Endothelial cell of umbilical vein (primary cell): ENCODE results near the gene MARK4.

Experiments
- POLR2A ChIP-seq: IDR thresholded peaks from 2 replicates; pipeline ENCODE4 v1.6.1; 2012; ENCODE audit warnings: low read depth, mild to moderate bottlenecking, control low read depth, low read length
- POLR2AphosphoS5 ChIP-seq: IDR thresholded peaks from 2 replicates; pipeline ENCODE4 v1.6.1; 2012; ENCODE audit warnings: low read depth, mild to moderate bottlenecking, control low read depth, low read length, moderate library complexity; ENCODE audit not compliant: insufficient read depth
- TF ChIP-seq, protein P1 (sequence below), 2 donors: IDR thresholded peaks; 1 replicate in 1 of 2; 2 replicates in 1 of 2; pipeline ENCODE4 v1.5.1; 2011; ENCODE audit warnings: low read length in 2 of 2, mild to moderate bottlenecking in 2 of 2, moderate library complexity in 2 of 2, control low read depth in 1 of 2, inconsistent platforms in 1 of 2, low read depth in 1 of 2; ENCODE audit not compliant: insufficient read depth in 1 of 2; ENCODE audit errors: extremely low read depth in 1 of 2

DNA sequence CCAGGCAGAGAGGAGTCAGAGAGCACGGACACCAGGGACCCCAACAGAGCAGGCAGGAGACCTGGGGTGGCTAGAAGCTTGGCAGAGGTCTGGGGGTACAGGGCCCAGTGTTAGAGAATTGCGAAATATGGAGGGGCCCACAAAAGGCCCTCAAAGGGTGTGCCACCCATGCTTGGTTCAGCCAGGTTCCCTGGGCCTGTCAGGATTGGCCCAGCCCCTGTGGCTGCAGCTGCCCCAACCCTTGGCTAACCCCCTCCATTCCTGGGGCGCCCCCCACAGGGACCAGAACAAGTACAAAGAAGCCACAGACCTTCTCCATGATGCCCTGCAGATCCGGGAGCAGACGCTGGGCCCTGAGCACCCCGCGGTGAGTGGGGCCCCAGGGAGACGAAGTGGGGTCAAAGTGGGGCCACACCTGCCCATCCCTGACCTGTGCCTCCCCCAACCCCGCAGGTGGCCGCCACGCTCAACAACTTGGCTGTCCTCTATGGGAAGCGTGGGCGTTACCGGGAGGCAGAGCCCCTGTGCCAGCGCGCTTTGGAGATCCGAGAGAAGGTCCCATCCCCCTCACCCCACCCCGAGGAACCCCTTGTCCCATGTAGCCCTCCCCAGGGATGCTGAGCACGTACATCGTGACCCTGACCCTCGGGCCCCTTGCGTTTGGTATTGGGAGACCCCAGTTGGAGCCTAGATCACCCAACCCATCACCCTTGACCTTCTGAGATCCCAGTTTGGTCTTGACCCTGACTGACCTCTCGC lies 97.5 kb downstream of the MARK4 start:
- TF ChIP-seq, protein P1, sequence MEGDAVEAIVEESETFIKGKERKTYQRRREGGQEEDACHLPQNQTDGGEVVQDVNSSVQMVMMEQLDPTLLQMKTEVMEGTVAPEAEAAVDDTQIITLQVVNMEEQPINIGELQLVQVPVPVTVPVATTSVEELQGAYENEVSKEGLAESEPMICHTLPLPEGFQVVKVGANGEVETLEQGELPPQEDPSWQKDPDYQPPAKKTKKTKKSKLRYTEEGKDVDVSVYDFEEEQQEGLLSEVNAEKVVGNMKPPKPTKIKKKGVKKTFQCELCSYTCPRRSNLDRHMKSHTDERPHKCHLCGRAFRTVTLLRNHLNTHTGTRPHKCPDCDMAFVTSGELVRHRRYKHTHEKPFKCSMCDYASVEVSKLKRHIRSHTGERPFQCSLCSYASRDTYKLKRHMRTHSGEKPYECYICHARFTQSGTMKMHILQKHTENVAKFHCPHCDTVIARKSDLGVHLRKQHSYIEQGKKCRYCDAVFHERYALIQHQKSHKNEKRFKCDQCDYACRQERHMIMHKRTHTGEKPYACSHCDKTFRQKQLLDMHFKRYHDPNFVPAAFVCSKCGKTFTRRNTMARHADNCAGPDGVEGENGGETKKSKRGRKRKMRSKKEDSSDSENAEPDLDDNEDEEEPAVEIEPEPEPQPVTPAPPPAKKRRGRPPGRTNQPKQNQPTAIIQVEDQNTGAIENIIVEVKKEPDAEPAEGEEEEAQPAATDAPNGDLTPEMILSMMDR (IDR thresholded peaks at IDR 0.05; ENCODE audit: extremely low read depth in 1 of 2, insufficient read depth in 1 of 2, low read depth in 1 of 2, low read length in 2 of 2) = no peak
- TF ChIP-seq POLR2AphosphoS5 (peak; percentile 28), POLR2A (no peak)
